Naive thymus-derived CD4-positive, alpha-beta T cell (primary cell): ENCODE results near the gene GNG12. TPM values are rescaled to one million over a fixed set of nuclear protein-coding genes. Genes with fewer than 3 reads are reported as not detected.

ENCODE experiments used
- ATAC-seq: fragments of 150-1000 bp; cut with Tn5 transposase; 2 replicates; pipeline ENCODE4 v1.10.0; 2021; ENCODE audit warnings: mild to moderate bottlenecking, moderate library complexity
- CTCF ChIA-PET: fragments of 350-600 bp; sonication (Branson Sonifier 250); formaldehyde crosslinking; loops from one replicate; lab custom pipeline; 2021; ENCODE audit warnings: antibody characterized with exemption; lab: Charles Lee
- POLR2A ChIA-PET: fragments of 350-600 bp; sonication (Branson Sonifier 250); formaldehyde crosslinking; loops from one replicate; lab custom pipeline; 2021; ENCODE audit warnings: antibody characterized with exemption, inconsistent platforms; lab: Charles Lee
- DNase-seq, 9 donors: peaks; one replicate each; pipeline versions ENCODE4 v3.0.0 to v3.0.0-alpha.2; 2020 to 2022; ENCODE audit warnings: mixed read lengths in 1 of 9
- H3K27ac ChIP-seq: one replicate; pipeline ENCODE4 v1.7.0; 2013; ENCODE audit warnings: mild to moderate bottlenecking, low read depth, low read length, moderate library complexity
- H3K27me3 ChIP-seq, 2 donors: one replicate each; pipeline ENCODE4 v1.7.0; 2013; ENCODE audit warnings: low read length in 2 of 2, mild to moderate bottlenecking in 2 of 2, moderate library complexity in 2 of 2; ENCODE audit not compliant: control insufficient read depth in 2 of 2, insufficient read depth in 2 of 2
- H3K36me3 ChIP-seq, 3 experiments: 1 replicate in 2 of 3; 2 replicates in 1 of 3; pipeline ENCODE4 v1.7.0; 2013; ENCODE audit warnings: low read length in 3 of 3, mild to moderate bottlenecking in 3 of 3, moderate library complexity in 1 of 3; ENCODE audit not compliant: insufficient read depth in 3 of 3, control insufficient read depth in 2 of 3
- H3K4me1 ChIP-seq, 2 donors: one replicate each; pipeline ENCODE4 v1.7.0; 2013; ENCODE audit warnings: low read length in 2 of 2, mild to moderate bottlenecking in 2 of 2, moderate library complexity in 1 of 2; ENCODE audit not compliant: control insufficient read depth in 2 of 2, insufficient read depth in 2 of 2
- H3K4me3 ChIP-seq: 2 replicates; pipeline ENCODE4 v1.7.0; 2013; ENCODE audit warnings: mild to moderate bottlenecking, low read length
- H3K9me3 ChIP-seq, 3 experiments: 1 replicate in 2 of 3; 2 replicates in 1 of 3; pipeline ENCODE4 v1.7.0; 2013; ENCODE audit warnings: low read length in 3 of 3; ENCODE audit not compliant: control insufficient read depth in 2 of 3
- H3K27ac Mint-ChIP-seq, 9 donors: one replicate each; pipeline ENCODE4 v1.8.0; 2020 to 2022; ENCODE audit warnings: mixed read lengths in 9 of 9, mild to moderate bottlenecking in 8 of 9, moderate library complexity in 5 of 9, inconsistent platforms in 2 of 9
- H3K27me3 Mint-ChIP-seq, 5 donors: one replicate each; pipeline ENCODE4 v1.8.0; 2021 to 2022; ENCODE audit warnings: mixed read lengths in 5 of 5, mild to moderate bottlenecking in 1 of 5
- H3K36me3 Mint-ChIP-seq, 5 donors: one replicate each; pipeline ENCODE4 v1.8.0; 2020 to 2022; ENCODE audit warnings: mixed read lengths in 5 of 5, mild to moderate bottlenecking in 3 of 5, inconsistent platforms in 1 of 5
- H3K4me1 Mint-ChIP-seq, 7 donors: one replicate each; pipeline ENCODE4 v1.8.0; 2020 to 2022; ENCODE audit warnings: mixed read lengths in 7 of 7, mild to moderate bottlenecking in 3 of 7, inconsistent platforms in 1 of 7
- H3K4me3 Mint-ChIP-seq, 10 donors: one replicate each; pipeline ENCODE4 v1.8.0; 2020 to 2022; ENCODE audit warnings: mild to moderate bottlenecking in 10 of 10, mixed read lengths in 10 of 10, moderate library complexity in 6 of 10, inconsistent platforms in 2 of 10
- H3K9me3 Mint-ChIP-seq, 11 donors: one replicate each; pipeline ENCODE4 v1.8.0; 2020 to 2022; ENCODE audit warnings: mixed read lengths in 11 of 11, mild to moderate bottlenecking in 4 of 11, inconsistent platforms in 1 of 11, moderate library complexity in 1 of 11
- intact Hi-C, 2 donors: fragments of 100-400 bp; cut with micrococcal nuclease; formaldehyde crosslinking; loops; one replicate each; pipeline ENCODE4 v1.15.1; 2023
- polyA plus RNA-seq, 2 donors: library from polyadenylated mRNA; unstranded; fragments of 300-500 nt; fragmentation: Illumina TruSeq; gene quantifications; one replicate each; pipeline ENCODE4 v1.2.3, GENCODE V29; 2021
- total RNA-seq, 6 experiments: library from RNA in 5 of 6; stranded (reverse) in 5 of 6; gene quantifications; 1 replicate in 5 of 6; 2 replicates in 1 of 6; pipeline ENCODE4 v1.2.3 and lab custom pipeline; 2021 to 2026

The GNG12 gene
- total and polyA plus RNA-seq, 7 experiments from 2014 or later = not detected

- peaks cover 34 to 74% (median 52%) of the 10 kb centered on the region in 5 donors for H3K27me3 Mint-ChIP-seq
- H3K27ac Mint-ChIP-seq = no peak overlapping the region
- no peaks in the 10 kb centered on the region for H3K4me1 ChIP-seq
- peaks cover 0 to 2% (median 0%) of the 10 kb centered on the region in 11 donors for H3K9me3 Mint-ChIP-seq
- POLR2A ChIA-PET = no interaction called here
- no peak for DNase-seq
- H3K36me3 Mint-ChIP-seq = peaks cover 0 to 4% (median 0%) of the 10 kb centered on the region in 5 donors
- intact Hi-C loops = no loop called here
- no peaks in the 10 kb centered on the region for H3K9me3 ChIP-seq
- H3K27ac ChIP-seq = no peak overlapping the region
- H3K36me3 ChIP-seq = no peaks in the 10 kb centered on the region
- H3K4me3 Mint-ChIP-seq = no peak overlapping the region
- ATAC-seq = no peak
- H3K27me3 ChIP-seq = peaks cover 0 to 3% of the 10 kb centered on the region in 2 donors
- no peak overlapping the region for H3K4me3 ChIP-seq
- CTCF ChIA-PET = no interaction called here
- H3K4me1 Mint-ChIP-seq = no peaks in the 10 kb centered on the region
Observed at GRCh38 chr1:67801903-67802302, 31.4 kb downstream of the GNG12 start.

- ChIA-PET CTCF (no interaction called here), POLR2A (no interaction called here)
- H3K27ac Mint-ChIP-seq = no peak overlapping the region
- H3K9me3 Mint-ChIP-seq = peaks cover 0 to 4% (median 0%) of the 10 kb centered on the region in 11 donors
- no peaks in the 10 kb centered on the region for H3K36me3 Mint-ChIP-seq
- ATAC-seq (no peak), DNase-seq (no peak)
- Histone ChIP-seq H3K4me3 (no peak overlapping the region), H3K9me3 (no peaks in the 10 kb centered on the region), H3K36me3 (no peaks in the 10 kb centered on the region), H3K27ac (no peak overlapping the region), H3K27me3 (no peaks in the 10 kb centered on the region), H3K4me1 (no peaks in the 10 kb centered on the region)
- H3K4me3 Mint-ChIP-seq = no peak overlapping the region
- no peaks in the 10 kb centered on the region for H3K4me1 Mint-ChIP-seq
- intact Hi-C loops = no loop called here
- peaks cover 11 to 30% (median 16%) of the 10 kb centered on the region in 5 donors for H3K27me3 Mint-ChIP-seq
Observed at GRCh38 chr1:67795179-67795912, 37.9 kb downstream of the GNG12 start.

- intact Hi-C loops = no loop called here
- ChIA-PET CTCF (no interaction called here), POLR2A (no interaction called here)
- no peak for DNase-seq
- no peak overlapping the region for H3K4me3 ChIP-seq
- H3K9me3 ChIP-seq = no peaks in the 10 kb centered on the region
- H3K4me1 Mint-ChIP-seq = no peaks in the 10 kb centered on the region
- H3K4me1 ChIP-seq = no peaks in the 10 kb centered on the region
- no peaks in the 10 kb centered on the region for H3K36me3 ChIP-seq
- no peak overlapping the region for H3K27ac ChIP-seq
- peaks cover 0 to 4% (median 0%) of the 10 kb centered on the region in 11 donors for H3K9me3 Mint-ChIP-seq
- no peaks in the 10 kb centered on the region for H3K36me3 Mint-ChIP-seq
- H3K27me3 Mint-ChIP-seq = peaks cover 11 to 24% (median 16%) of the 10 kb centered on the region in 5 donors
- H3K27ac Mint-ChIP-seq = no peak overlapping the region
- ATAC-seq = no peak
- no peaks in the 10 kb centered on the region for H3K27me3 ChIP-seq
- no peak overlapping the region for H3K4me3 Mint-ChIP-seq
Observed at GRCh38 chr1:67793562-67793961, 39.7 kb downstream of the GNG12 start.

- H3K4me1 Mint-ChIP-seq = no peaks in the 10 kb centered on the region
Observed at GRCh38 chr1:67792741-67793458, 40.4 kb downstream of the GNG12 start.

GRCh38 chr1:67792103-67792502, 41.2 kb downstream of the GNG12 start:
- Mint-ChIP-seq H3K27me3 (peaks cover 0 to 16% (median 10%) of the 10 kb centered on the region in 5 donors), H3K36me3 (no peaks in the 10 kb centered on the region), H3K27ac (no peak overlapping the region), H3K9me3 (peaks cover 0 to 4% (median 0%) of the 10 kb centered on the region in 11 donors), H3K4me1 (no peaks in the 10 kb centered on the region), H3K4me3 (no peak overlapping the region)
- no peaks in the 10 kb centered on the region for H3K27me3 ChIP-seq
- H3K4me3 ChIP-seq = no peak overlapping the region
- H3K36me3 ChIP-seq = no peaks in the 10 kb centered on the region
- CTCF ChIA-PET = no interaction called here
- no peak overlapping the region for H3K27ac ChIP-seq
- DNase-seq (no peak), ATAC-seq (no peak)
- POLR2A ChIA-PET = interaction anchor here (0.6 kb wide), 1 partner anchor 87 kb away, joined by 3 read pairs; no protein-coding TSS in a partner anchor
- intact Hi-C loops = no loop called here
- H3K9me3 ChIP-seq = no peaks in the 10 kb centered on the region
- no peaks in the 10 kb centered on the region for H3K4me1 ChIP-seq

More at GRCh38 chr1:67792741-67793458, 40.4 kb downstream of the GNG12 start:
- ChIA-PET POLR2A (no interaction called here), CTCF (no interaction called here)
- Mint-ChIP-seq H3K27me3 (peaks cover 8 to 20% (median 16%) of the 10 kb centered on the region in 5 donors), H3K4me3 (no peak overlapping the region), H3K36me3 (no peaks in the 10 kb centered on the region), H3K9me3 (peaks cover 0 to 4% (median 0%) of the 10 kb centered on the region in 11 donors), H3K27ac (no peak overlapping the region)
- H3K9me3 ChIP-seq = no peaks in the 10 kb centered on the region
- no peak overlapping the region for H3K27ac ChIP-seq
- H3K36me3 ChIP-seq = no peaks in the 10 kb centered on the region
- H3K4me1 ChIP-seq = no peaks in the 10 kb centered on the region
- DNase-seq = no peak
- intact Hi-C loops = no loop called here
- no peaks in the 10 kb centered on the region for H3K27me3 ChIP-seq
- no peak overlapping the region for H3K4me3 ChIP-seq
- no peak for ATAC-seq

- POLR2A ChIA-PET = no interaction called here
- no peak overlapping the region for H3K4me3 ChIP-seq
- no peaks in the 10 kb centered on the region for H3K36me3 Mint-ChIP-seq
- H3K4me1 Mint-ChIP-seq = no peaks in the 10 kb centered on the region
- DNase-seq (no peak), ATAC-seq (no peak)
- no peak overlapping the region for H3K4me3 Mint-ChIP-seq
- CTCF ChIA-PET = no interaction called here
- no peaks in the 10 kb centered on the region for H3K4me1 ChIP-seq
- no peaks in the 10 kb centered on the region for H3K9me3 ChIP-seq
- H3K36me3 ChIP-seq = no peaks in the 10 kb centered on the region
- no peak overlapping the region for H3K27ac Mint-ChIP-seq
- intact Hi-C loops = no loop called here
- no peak overlapping the region for H3K27ac ChIP-seq
- peaks cover 0 to 16% (median 10%) of the 10 kb centered on the region in 5 donors for H3K27me3 Mint-ChIP-seq
- peaks cover 0 to 4% (median 0%) of the 10 kb centered on the region in 11 donors for H3K9me3 Mint-ChIP-seq
- no peaks in the 10 kb centered on the region for H3K27me3 ChIP-seq
Observed at GRCh38 chr1:67791686-67792085, 41.6 kb downstream of the GNG12 start.
